Spinal cord (tissue), 10 donors: ENCODE measurements around the gene POLDIP3. TPM values are rescaled to one million over a fixed set of nuclear protein-coding genes. Genes with fewer than 3 reads are reported as not detected.
"Not testable (repeated sequence)": the region's sequence is repeated elsewhere in the genome, so short reads cannot be mapped to it uniquely, and the experiment has no call there.

Source experiments
- DNase-seq, 6 donors: peaks; one replicate each; pipeline versions ENCODE4 v3.0.0 to v3.0.0-alpha.2; 2013 to 2015; ENCODE audit warnings: low spot score in 6 of 6, low read depth in 4 of 6
- H3K27ac ChIP-seq: one replicate; pipeline ENCODE4 v1.5.1; 2013; ENCODE audit warnings: low read depth, low read length, control low read depth
- H3K27me3 ChIP-seq: one replicate; pipeline ENCODE4 v1.6.1; 2013; ENCODE audit warnings: low read length; ENCODE audit not compliant: control insufficient read depth, insufficient read depth
- H3K36me3 ChIP-seq: one replicate; pipeline ENCODE4 v1.6.1; 2013; ENCODE audit warnings: low read length; ENCODE audit not compliant: control insufficient read depth, insufficient read depth
- H3K4me1 ChIP-seq: one replicate; pipeline ENCODE4 v1.6.1; 2013; ENCODE audit warnings: low read length; ENCODE audit not compliant: control insufficient read depth, insufficient read depth
- H3K4me3 ChIP-seq: one replicate; pipeline ENCODE4 v1.5.1; 2013; ENCODE audit warnings: low read depth, low read length, control low read depth
- H3K9me3 ChIP-seq: one replicate; pipeline ENCODE4 v1.6.1; 2013; ENCODE audit warnings: low read length; ENCODE audit not compliant: control insufficient read depth, insufficient read depth
- WGBS: methylation state at CpG from one replicate; pipeline ENCODE4 v1.1.5; 2013; ENCODE audit warnings: missing lambda C conversion rate; ENCODE audit not compliant: insufficient coverage; 5-methylcytosine and 5-hydroxymethylcytosine counted together
- polyA plus RNA-seq, 2 donors: library from polyadenylated mRNA; unstranded; fragments of 120-200 nt; gene quantifications; one replicate each; pipeline ENCODE4 v1.2.1, GENCODE V29; 2013; ENCODE audit not compliant: insufficient read length in 2 of 2
- total RNA-seq, 2 donors: library from RNA; depleted of rRNA in 1 of 2; stranded (reverse); fragments of 120-200 nt in 1 of 2; fragments of >200 nt in 1 of 2; gene quantifications; one replicate each; pipeline versions ENCODE4 v1.2.3 to v1.2.4, GENCODE V29; 2013 to 2014
- donor health status: healthy.

POLDIP3 gene
- total and polyA plus RNA-seq, 4 donors = 29.2 to 92.6 (median 72.9) TPM

DNA sequence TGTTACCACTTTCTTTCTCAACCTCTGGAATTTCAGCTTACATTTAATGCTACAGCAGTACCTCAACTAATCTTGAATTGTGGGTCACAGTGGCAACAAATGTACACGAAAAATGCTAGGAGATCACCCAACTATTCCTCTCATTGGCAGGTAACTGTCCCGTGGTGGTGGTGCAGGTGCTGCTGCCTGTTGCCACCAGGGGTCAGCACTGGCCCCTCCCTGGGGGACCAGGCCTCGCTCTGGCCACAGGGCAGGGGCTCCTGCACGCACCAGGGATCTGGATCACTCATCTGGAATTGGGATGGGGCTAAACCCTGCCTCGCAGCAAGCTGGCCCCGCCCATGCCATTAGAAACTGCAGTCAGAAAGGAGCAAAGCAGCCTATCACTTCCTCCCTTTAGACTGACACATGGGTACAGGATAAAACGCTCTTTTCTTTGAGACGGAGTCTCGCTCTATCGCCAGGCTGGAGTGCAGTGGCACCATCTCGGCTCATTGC lies 6.9 kb upstream of the POLDIP3 start:
- H3K36me3 ChIP-seq = peaks cover 69% of the 10 kb centered on the region
- DNase-seq = peak in 2 of 6 donors; percentile 45 to 58
- no peaks in the 10 kb centered on the region for H3K9me3 ChIP-seq
- 50% methylated on average over 11 of the region's 11 CpGs for WGBS
- no peaks in the 10 kb centered on the region for H3K27me3 ChIP-seq
- no peak overlapping the region for H3K4me3 ChIP-seq
- H3K27ac ChIP-seq = no peak overlapping the region
- peaks cover 23% of the 10 kb centered on the region for H3K4me1 ChIP-seq

DNA sequence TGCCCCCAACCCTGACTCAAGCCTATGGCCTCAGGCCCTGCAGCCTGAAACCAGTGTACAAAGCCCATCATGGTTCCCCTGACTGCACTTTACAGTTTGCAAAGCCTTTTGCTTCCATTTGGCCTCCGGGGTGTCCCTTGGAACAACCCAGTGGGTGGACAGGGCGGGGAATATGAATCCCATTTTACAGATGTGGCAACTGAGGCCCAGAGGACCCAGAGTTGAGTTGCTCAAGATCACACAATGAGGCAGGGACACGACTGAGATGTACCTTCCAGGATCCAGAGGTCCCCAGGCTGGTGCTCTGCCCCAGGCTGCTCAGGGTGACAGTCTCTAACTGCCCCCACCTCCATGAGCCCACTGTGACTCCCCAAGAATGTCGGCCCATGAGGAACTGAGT lies 5.4 kb upstream of the POLDIP3 start:
- H3K27me3 ChIP-seq = no peaks in the 10 kb centered on the region
- no peak for DNase-seq
- no peak overlapping the region for H3K27ac ChIP-seq
- no peak overlapping the region for H3K4me3 ChIP-seq
- no peaks in the 10 kb centered on the region for H3K9me3 ChIP-seq
- 95% methylated on average over 4 of the region's 4 CpGs for WGBS
- peaks cover 36% of the 10 kb centered on the region for H3K4me1 ChIP-seq
- H3K36me3 ChIP-seq = peaks cover 56% of the 10 kb centered on the region

DNA sequence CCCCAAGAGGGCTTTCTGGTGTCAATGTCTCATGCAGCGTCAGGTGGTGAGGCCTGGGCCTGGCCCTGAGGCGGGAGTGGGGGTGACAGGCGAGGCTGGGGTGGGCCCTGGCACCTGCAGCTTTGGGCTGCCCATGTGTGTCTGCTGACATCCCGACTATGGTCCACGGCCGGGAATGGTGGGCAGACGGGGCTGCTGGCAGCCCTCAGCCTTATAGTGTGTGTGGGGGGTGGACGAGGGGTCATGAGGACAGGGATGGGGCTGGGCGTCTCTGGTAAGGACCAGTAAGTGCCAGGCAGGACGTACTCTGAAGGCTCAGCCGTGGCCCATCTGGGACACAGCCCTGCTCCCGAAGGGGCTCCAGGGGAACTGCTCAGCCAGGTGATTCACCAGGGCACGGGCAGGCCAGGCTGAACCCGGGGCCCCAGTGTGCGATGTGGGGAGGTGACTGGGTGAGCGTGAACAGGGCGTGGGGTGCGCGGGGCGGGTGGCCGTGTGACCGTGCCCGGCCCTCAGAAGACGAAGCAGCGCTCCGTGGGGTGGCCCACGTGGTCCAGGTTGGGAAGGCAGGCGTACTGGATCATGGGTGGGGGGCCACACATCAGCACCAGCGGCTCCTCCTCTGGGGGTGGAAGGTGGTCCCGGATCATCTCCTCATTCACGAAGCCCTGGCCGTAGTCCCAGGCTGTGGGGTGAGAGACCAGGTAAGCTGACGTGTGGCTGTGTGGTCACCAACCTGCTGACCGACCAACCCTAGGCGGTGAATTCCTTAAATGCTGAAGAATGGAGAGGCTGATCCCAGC lies 4.8 kb upstream of the POLDIP3 start:
- no peak for DNase-seq
- Histone ChIP-seq H3K9me3 (no peaks in the 10 kb centered on the region), H3K4me1 (peaks cover 36% of the 10 kb centered on the region), H3K36me3 (peaks cover 50% of the 10 kb centered on the region), H3K4me3 (no peak overlapping the region), H3K27ac (no peak overlapping the region), H3K27me3 (no peaks in the 10 kb centered on the region)
- 95% methylated on average over 33 of the region's 35 CpGs for WGBS

DNA sequence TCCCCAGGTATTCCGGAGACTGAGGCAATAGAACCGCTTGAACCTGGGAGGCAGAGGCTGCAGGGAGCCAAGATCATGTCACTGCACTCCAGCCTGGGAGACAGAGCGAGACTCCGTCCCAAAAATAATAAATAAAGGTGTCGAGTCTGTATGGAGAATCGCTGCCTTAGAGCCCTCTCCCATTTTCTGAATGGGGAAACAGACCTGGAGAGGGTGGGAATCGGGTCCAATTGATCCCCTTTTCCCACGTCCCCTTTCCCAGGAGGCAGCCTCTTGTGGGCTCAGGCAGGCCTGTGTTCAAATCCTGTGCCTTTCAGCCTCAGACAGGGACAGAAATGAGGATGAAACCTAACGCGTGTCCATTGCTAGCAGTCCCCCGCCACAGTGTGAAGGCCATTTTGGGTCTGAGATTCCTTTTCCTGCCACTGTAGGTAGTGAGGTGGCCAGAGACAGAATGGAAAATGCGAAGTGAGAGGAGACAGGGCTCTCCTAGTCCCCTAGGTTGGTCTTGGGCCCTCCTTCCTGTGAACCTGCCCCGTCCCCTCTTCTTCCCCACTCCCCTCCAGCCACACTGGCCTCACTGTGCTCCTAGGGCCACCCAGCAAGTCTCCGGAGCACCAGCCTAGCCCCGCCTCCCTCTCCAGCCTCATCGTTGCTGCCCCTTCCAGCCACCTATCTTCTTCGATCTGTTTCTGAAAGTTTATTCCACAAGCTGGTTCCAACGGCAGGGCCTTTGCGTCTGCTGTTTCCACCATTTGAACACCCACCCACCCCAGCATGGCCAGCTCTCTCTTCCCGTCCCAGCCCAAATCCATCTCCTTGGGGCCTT lies 2.7 kb upstream of the POLDIP3 start:
- WGBS = 59% methylated on average over 15 of the region's 20 CpGs

DNA sequence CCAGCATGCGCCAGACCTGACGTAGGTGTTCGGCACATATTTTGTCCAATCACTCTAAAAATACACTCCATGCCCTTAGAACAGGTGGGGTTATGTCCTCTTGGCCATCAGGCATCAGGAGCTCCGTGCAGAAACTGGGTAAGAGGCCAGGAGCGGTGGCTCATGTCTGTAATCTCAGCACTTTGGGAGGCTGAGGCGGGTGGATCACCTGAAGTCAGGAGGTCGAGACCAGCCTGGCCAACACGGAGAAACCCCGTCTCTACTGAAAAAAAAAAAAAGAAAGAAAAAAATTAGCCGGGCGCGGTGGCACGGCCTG lies 1.1 kb upstream of the POLDIP3 start:
- H3K9me3 ChIP-seq, DNase-seq, H3K27me3 ChIP-seq: not testable (repeated sequence)
- H3K4me1 ChIP-seq = peaks cover 47% of the 10 kb centered on the region
- H3K4me3 ChIP-seq = peak overlapping the region; percentile 85
- H3K36me3 ChIP-seq = peaks cover 31% of the 10 kb centered on the region
- WGBS = 11% methylated on average over 3 of the region's 13 CpGs
- peak overlapping the region; percentile 98 for H3K27ac ChIP-seq

More for the DNA sequence above, 2.7 kb upstream of the POLDIP3 start:
- no peak for DNase-seq
- H3K36me3 ChIP-seq = peaks cover 35% of the 10 kb centered on the region
- H3K4me3 ChIP-seq = no peak overlapping the region
- H3K27me3 ChIP-seq = no peaks in the 10 kb centered on the region
- no peaks in the 10 kb centered on the region for H3K9me3 ChIP-seq
- H3K27ac ChIP-seq = no peak overlapping the region
- peaks cover 40% of the 10 kb centered on the region for H3K4me1 ChIP-seq

DNA sequence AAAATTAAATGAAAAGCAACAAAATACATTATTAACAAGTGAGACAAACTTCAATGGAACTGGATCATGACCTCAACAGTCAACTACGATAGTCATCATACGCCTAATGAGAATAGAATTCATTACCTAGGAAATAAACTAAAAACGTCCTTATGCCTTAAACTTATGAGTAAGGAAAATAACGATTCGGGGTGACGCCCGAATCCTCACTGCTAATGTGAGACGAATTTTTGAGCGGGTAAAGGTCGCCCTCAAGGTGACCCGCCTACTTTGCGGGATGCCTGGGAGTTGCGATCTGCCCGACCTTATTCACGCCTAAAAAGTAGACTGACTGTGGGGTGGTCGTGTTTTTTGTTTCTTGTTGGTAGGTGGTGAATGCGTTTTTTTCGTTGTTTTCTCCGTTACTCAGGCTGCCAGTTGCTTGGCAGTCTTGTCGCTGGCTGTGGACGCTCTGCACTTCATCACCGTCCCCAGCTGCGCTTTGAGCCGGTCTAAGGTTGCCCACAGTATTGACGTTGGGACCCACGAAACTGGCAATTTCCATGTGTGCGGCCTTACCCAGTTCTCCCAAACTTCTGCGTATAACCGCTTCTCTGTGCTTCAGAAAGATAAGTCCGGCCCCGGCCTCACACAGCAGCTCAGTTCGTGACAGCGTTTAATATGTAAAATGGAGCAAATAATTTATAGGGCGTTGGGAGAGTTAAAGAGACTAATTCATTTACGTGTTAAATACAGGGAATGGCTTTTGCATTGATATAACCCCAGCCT lies 593 bp upstream of the POLDIP3 start:
- WGBS = 0% methylated on average over 26 of the region's 35 CpGs
- Histone ChIP-seq H3K27ac (peak overlapping the region; percentile 98), H3K27me3 (no peaks in the 10 kb centered on the region), H3K36me3 (peaks cover 26% of the 10 kb centered on the region), H3K4me3 (peak overlapping the region; percentile 85), H3K4me1 (peaks cover 52% of the 10 kb centered on the region), H3K9me3 (no peaks in the 10 kb centered on the region)
- DNase-seq = peak; percentile 80 to 99 (median 90)

DNA sequence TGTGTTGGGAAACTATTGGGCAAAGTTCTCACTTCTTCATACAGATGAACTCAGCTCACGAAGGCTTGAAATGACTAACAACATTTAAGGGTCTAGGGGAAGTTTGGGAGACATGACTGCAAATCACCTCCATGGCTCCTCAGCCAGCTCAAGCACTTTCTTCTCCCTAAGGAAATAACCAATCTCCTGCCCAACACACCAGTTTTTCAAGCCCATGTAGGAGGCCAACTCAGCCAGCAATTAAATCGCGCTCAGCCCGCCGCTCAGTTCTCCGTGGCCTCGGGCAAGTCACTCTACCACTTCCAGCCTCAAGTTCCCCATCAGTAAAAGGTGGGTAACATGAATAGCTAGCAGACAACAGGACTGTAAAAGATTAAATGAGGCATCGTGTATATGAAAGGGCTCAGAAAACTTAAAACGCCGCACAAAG lies 796 bp downstream of the POLDIP3 start:
- Histone ChIP-seq H3K4me1 (peaks cover 66% of the 10 kb centered on the region), H3K9me3 (no peaks in the 10 kb centered on the region), H3K4me3 (peak overlapping the region; percentile 85), H3K36me3 (peaks cover 12% of the 10 kb centered on the region), H3K27ac (peak overlapping the region; percentile 98), H3K27me3 (no peaks in the 10 kb centered on the region)
- no peak for DNase-seq
- WGBS = 0% methylated on average over 3 of the region's 10 CpGs

DNA sequence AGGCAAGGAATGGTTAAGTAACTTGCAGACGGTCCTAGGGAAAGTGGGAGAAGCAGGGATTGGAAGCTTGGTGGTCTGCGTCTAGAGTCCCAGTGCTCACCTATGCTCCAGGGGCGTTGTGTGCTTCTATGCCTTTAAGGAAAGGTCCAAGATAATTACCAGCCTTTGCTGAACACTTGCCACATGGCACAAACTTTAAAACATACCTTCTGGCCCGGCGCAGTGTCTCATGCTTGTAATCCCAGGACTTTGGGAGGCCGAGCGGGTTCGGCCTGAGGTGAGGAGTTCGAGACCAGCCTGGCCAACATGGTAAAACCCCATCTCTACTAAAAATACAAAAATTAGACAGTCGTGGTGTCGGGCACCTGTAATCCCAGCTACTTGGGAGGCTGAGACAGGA lies 2.3 kb downstream of the POLDIP3 start:
- peaks cover 15% of the 10 kb centered on the region for H3K36me3 ChIP-seq
- no peaks in the 10 kb centered on the region for H3K9me3 ChIP-seq
- H3K27me3 ChIP-seq = no peaks in the 10 kb centered on the region
- 72% methylated on average over 5 of the region's 11 CpGs for WGBS
- no peak overlapping the region for H3K27ac ChIP-seq
- H3K4me1 ChIP-seq = peaks cover 75% of the 10 kb centered on the region
- no peak for DNase-seq
- no peak overlapping the region for H3K4me3 ChIP-seq

DNA sequence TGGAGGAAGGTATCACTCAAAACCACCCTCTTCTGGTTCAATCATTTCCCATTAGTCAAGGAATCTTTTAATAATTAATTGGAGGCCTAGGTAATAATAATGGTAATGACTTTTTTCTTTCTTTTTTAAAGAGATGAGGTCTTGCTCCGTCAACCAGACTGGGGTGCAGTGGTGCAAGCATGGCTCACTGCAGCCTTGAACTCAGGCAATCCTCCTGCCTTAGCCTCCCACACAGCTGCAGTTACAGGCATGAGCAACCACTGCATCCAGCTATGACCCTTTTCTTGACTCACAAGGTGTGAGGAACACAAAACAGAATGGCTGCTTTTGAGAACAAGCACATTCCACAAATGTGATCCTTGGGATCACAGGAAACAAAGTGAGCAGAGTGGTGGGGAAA lies 3.6 kb downstream of the POLDIP3 start:
- H3K27me3 ChIP-seq = no peaks in the 10 kb centered on the region
- H3K4me1 ChIP-seq = peaks cover 66% of the 10 kb centered on the region
- H3K9me3 ChIP-seq = no peaks in the 10 kb centered on the region
- no peak for DNase-seq
- 100% methylated on average over 1 of the region's 1 CpG for WGBS
- no peak overlapping the region for H3K4me3 ChIP-seq
- H3K27ac ChIP-seq = no peak overlapping the region
- peaks cover 21% of the 10 kb centered on the region for H3K36me3 ChIP-seq
